HL-60 (cell line): Measurements from ENCODE around the gene ARMC6.

Experiments used
- CTCF ChIP-seq: IDR thresholded peaks from one replicate; pipeline ENCODE4 v1.5.1; 2011; ENCODE audit warnings: low read length, control low read depth, inconsistent platforms; ENCODE audit not compliant: insufficient read depth
- REST ChIP-seq: IDR thresholded peaks from 2 replicates; pipeline ENCODE4 v1.6.1; 2012; ENCODE audit warnings: low read depth; ENCODE audit not compliant: insufficient replicate concordance

- TF ChIP-seq REST, result no peak
- no peak for TF ChIP-seq CTCF
These were observed 22.3 kb downstream of the ARMC6 start for GRCh38 chr19:19055701-19056100.
